Measurements from ENCODE around the gene NTRK1.

The NTRK1 gene

DNA sequence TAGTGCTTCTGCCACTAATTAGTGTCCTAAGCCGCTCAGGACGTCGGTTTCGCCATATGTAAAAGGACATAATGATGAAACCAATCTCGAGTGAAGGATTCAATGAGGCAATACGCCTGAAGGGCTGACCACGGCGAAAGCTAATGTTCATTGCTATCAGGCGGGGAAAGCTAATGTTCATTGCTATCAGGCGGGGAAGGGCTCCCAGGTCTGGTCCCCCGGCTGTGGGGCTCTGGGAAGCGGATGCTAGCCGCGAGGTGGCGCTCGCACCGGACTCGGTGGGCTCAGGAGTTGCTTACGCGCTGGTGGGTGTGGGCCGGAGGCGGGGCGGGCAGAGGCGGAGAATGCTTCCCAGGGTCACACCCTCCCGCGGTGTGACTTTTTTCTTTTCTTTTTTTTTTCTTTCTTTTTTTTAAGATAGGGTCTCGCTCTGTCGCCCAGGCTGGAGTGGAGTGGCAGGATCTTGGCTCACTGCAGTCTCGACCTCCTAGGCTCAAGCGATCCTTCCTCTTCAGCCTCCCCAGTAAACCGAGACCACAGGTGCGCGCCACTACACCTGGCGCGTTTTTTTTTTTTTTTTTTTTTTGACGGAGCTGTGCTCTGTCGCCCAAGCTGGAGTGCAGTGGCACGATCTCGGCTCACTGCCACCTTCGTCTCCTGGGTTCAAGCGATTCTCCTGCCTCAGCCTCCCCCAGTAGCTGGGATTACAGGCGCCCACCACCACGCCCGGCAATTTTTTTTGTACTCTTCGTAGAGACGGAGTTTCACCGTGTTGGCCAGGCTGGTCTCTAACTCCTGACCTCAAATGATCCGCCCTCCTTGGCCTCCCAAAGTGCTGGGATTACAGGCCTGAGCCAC lies 31.8 kb downstream of the NTRK1 start:
- TF ChIP-seq TAF1 (IDR thresholded peaks at IDR 0.05; ENCODE audit: low read depth, low read length) (no peak), POU2F2 (IDR thresholded peaks at IDR 0.05; ENCODE audit: low read depth, low read length) (no peak)
- peak; percentile 86 for DNase-seq (ENCODE audit: insufficient read length, low spot score)
- FAIRE-seq: no peak

DNA sequence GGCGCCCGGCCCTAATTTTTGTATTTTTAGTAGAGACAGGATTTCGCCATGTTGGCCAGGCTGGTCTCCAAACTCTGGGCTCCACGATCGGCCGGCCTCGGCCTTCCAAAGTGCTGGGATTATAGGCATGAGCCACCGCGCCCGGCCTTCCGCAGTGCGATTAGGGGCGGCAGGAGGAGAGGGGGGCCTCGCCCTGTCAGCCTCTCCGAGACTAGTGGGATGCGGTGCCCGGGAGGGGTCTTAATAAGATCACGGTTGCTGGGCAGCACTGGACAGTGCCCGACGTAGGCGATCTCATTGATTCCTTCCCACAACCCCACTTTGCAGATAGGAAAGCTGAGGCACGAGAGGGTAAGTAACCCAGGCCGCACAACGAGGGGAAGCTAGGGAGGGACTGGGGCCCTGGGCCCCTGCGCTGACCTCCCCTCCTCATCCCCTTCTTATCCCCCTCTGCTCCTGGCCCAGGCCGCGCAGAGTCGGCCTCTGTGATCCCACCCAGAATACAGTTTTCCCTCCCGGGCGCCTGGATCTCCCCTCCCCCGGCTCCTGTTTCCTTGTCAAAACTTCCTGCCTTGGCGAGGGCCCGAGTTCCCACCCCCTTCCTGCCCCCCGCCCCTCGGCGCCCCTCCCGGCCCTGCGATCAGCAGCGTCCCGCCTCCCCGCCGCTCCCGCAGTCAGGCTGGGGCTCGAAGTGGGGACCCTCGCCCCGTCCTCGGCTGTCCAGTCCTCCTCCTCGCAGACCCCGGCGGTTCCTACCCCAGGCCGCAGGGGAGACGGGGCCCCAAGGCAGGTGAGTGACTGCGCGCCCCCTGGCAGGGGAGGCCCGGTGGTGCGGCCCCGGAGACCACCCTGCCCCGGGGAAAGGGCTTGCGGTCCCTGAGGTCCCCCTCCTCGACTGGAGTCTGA lies 32.6 kb downstream of the NTRK1 start, which contains the start of gene PEAR1:
TSS of gene PEAR1 (plus strand) at position 671 of the 906 bp plus-strand sequence. CDS start 10,209 bp downstream, outside the sequence.
- FAIRE-seq: no peak
- TF ChIP-seq SPI1 (IDR thresholded peaks at IDR 0.05; ENCODE audit: low read depth, low read length): no peak
- no peak for TF ChIP-seq PAX5 (IDR thresholded peaks at IDR 0.05; ENCODE audit: insufficient read depth, low read length, severe bottlenecking)
- TF ChIP-seq TAF1 (IDR thresholded peaks at IDR 0.05; ENCODE audit: low read depth, low read length): no peak
- no peak for TF ChIP-seq POU2F2 (IDR thresholded peaks at IDR 0.05; ENCODE audit: low read depth, low read length)
- no peak for TF ChIP-seq POLR2AphosphoS5 (IDR thresholded peaks at IDR 0.05; ENCODE audit: low read depth, low read length)
- TF ChIP-seq POLR2A (IDR thresholded peaks at IDR 0.05; ENCODE audit: low read depth, low read length): no peak
- no peak for DNase-seq (ENCODE audit: insufficient read length, low spot score)

DNA sequence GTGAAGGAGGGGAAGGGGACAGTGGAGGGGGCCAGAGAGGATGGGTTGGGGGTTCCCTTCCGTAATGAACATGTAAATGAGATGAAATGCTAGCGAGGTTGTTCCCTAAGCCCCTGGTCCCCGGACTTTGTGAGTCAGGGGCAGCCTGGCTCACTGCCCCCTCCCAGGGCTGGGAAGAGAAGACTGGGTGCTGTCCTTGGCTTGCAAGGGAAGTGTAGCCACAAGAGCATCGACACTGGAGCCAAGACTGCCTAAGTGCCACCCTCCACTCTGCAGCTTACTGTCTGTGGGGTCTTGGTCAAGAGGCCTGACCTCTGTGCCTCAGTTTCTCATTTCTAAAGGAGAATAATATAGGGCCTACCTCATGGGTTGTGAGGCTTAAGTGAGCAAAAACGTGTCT lies 33.3 kb downstream of the NTRK1 start:
- FAIRE-seq (no peak), DNase-seq (ENCODE audit: insufficient read length, low spot score) (no peak)
- no peak for TF ChIP-seq PAX5 (IDR thresholded peaks at IDR 0.05; ENCODE audit: insufficient read depth, low read length, severe bottlenecking)
- no peak for TF ChIP-seq POU2F2 (IDR thresholded peaks at IDR 0.05; ENCODE audit: low read depth, low read length)
- TF ChIP-seq POLR2AphosphoS5 (IDR thresholded peaks at IDR 0.05; ENCODE audit: low read depth, low read length): no peak
- no peak for TF ChIP-seq POLR2A (IDR thresholded peaks at IDR 0.05; ENCODE audit: low read depth, low read length)
- TF ChIP-seq SPI1 (IDR thresholded peaks at IDR 0.05; ENCODE audit: low read depth, low read length): no peak
- no peak for TF ChIP-seq TAF1 (IDR thresholded peaks at IDR 0.05; ENCODE audit: low read depth, low read length)

DNA sequence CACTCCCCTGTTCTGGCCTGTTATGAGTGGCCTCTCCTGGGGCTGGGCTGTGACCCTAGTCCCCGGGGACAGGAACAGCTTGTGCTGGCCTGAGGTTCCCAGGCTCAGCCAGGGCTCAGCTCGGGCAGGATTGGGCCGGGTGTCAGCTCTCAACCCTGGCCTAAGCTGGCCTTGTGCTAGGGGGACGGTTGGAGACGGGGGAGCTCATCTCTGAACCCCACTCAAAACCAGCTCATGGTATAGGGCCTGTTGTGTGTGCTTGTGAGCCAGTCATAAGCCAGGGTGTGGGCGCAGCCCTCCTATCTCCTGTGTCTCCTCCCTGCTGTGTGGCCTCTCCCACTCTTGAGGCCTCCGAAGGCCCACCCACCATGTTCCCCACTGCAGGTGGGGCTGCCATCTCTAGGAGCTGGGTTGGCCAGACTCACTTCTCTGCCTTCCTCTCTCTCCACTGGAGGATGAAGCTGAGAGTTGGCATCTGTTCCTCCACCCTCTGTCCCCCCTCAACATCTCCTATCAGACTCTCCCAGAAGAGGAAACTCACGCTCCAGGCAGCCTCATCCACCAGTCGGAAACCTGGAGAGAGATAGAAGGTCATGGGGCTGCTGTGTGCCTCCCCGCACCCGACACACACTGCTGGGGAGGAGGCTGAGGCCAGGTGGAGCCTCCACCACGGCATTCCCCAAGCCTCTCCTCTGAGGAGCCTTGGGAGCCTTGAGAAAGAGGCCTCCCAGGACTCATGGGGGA lies 34.2 kb downstream of the NTRK1 start:
- no peak for TF ChIP-seq TAF1 (IDR thresholded peaks at IDR 0.05; ENCODE audit: low read depth, low read length)
- TF ChIP-seq PAX5 (IDR thresholded peaks at IDR 0.05; ENCODE audit: insufficient read depth, low read length, severe bottlenecking): no peak
- no peak for TF ChIP-seq POLR2A (IDR thresholded peaks at IDR 0.05; ENCODE audit: low read depth, low read length)
- TF ChIP-seq POLR2AphosphoS5 (IDR thresholded peaks at IDR 0.05; ENCODE audit: low read depth, low read length): no peak
- DNase-seq (ENCODE audit: insufficient read length, low spot score): no peak
- no peak for FAIRE-seq

DNA sequence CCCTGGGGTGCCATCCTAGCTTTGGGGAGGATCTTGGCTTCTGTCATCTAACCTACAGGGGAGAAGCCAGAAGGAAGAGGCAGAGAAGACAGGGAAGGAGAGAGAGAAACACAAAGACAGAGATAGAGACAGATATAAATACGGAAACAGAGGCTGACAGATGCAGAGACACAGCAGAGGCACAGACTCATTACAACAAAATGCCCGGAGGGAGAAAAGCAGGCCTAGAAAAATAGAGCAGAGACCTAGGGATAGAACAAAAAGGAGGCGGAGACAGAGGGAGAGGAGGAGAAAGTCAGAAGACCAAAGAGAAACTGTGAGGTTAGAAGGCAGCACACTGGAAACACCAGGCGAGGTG lies 34.8 kb downstream of the NTRK1 start:
- TF ChIP-seq POLR2A (IDR thresholded peaks at IDR 0.05; ENCODE audit: low read depth, low read length) (no peak), SPI1 (IDR thresholded peaks at IDR 0.05; ENCODE audit: low read depth, low read length) (no peak), POLR2AphosphoS5 (IDR thresholded peaks at IDR 0.05; ENCODE audit: low read depth, low read length) (no peak), POU2F2 (IDR thresholded peaks at IDR 0.05; ENCODE audit: low read depth, low read length) (no peak), PAX5 (IDR thresholded peaks at IDR 0.05; ENCODE audit: insufficient read depth, low read length, severe bottlenecking) (no peak), TAF1 (IDR thresholded peaks at IDR 0.05; ENCODE audit: low read depth, low read length) (no peak)
- DNase-seq (ENCODE audit: insufficient read length, low spot score) (no peak), FAIRE-seq (no peak)

DNA sequence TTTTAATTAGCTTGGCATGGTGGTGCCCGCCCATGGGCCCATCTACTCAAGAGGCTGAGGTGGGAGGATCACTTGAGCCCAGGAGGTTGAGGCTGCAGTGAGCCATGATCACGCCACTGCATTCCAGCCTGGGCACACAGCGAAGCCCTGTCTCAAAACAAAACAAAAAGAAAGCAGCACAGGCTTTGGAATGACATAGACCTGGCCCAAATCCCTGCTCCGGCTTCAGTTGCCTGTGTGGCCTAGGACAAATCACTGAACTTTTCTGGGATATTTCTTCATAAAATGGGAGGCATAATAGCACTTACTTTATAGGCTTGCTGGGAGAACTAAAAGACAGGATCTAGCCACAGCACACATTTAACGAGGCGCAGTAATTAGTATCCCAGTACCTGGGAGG lies 35.3 kb downstream of the NTRK1 start:
- DNase-seq (ENCODE audit: insufficient read length, low spot score) (no peak), FAIRE-seq (no peak)
- TF ChIP-seq POU2F2 (IDR thresholded peaks at IDR 0.05; ENCODE audit: low read depth, low read length): no peak
- no peak for TF ChIP-seq SPI1 (IDR thresholded peaks at IDR 0.05; ENCODE audit: low read depth, low read length)
- no peak for TF ChIP-seq POLR2A (IDR thresholded peaks at IDR 0.05; ENCODE audit: low read depth, low read length)
- no peak for TF ChIP-seq PAX5 (IDR thresholded peaks at IDR 0.05; ENCODE audit: insufficient read depth, low read length, severe bottlenecking)
- TF ChIP-seq POLR2AphosphoS5 (IDR thresholded peaks at IDR 0.05; ENCODE audit: low read depth, low read length): no peak
- TF ChIP-seq TAF1 (IDR thresholded peaks at IDR 0.05; ENCODE audit: low read depth, low read length): no peak

DNA sequence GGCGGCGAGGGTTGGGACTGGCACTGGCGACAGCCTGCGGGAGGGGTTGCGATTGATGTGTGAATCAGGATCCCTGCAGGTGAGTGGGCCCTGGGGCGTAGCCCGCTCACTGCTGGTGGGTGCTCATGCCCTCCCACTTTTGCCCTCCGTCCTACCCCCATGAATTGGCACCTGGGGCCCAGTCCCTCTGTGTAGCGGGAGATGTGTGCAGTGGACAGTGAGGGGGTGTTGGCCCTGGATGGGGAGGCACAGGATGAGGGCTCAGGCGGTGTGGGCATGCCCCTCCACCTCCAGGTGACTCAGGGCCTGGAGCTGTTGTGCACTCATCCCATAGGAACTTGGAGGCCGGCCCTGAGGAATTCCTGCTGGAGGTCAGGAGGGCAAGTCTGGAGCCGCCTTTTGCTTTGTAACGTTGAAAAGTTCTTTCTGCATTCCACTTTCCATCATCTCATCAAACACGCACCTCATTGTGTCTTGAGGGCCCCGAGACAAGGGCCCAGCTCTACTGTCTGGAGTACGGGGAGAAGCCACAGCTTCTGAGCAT lies 35.9 kb downstream of the NTRK1 start:
- no peak for FAIRE-seq
- no peak for DNase-seq (ENCODE audit: insufficient read length, low spot score)

DNA sequence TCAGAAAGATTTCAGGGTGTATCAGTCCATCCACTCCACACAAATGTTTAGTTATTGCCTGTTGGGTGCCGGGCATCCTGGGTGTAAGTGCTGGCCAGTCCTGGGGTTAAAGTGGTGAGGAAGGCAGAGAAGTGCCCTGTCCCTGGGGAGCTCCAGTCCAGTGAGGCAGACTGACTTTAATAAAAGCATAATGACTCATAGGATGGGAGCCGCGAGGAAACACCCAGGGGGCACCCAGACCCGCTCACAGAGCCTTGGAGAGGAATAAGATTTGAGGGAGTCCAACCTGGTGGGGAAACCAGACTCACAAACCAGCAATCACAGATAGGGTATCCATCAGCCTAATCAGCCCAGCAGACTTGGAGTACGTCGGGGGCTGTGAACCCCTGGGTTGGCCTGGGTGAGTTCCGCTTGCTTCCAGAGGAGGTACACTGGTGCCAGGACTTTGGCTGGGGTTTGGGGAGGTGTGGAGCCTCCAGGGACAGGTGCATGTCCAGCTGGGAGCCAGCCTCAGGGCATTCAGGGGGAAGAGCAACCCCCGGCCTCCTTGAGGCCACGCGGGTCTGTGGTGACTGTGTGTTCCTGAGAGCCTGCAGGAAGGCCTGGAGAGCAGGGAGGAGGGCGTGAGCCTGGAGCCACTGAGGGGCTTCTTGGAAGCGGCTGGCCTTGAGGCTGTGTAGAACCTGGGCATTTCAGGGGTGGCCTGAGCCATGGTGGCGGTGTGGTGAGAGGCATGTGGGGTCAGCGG lies 36.6 kb downstream of the NTRK1 start:
- TF ChIP-seq TAF1 (IDR thresholded peaks at IDR 0.05; ENCODE audit: low read depth, low read length) (no peak), POLR2AphosphoS5 (IDR thresholded peaks at IDR 0.05; ENCODE audit: low read depth, low read length) (no peak), PAX5 (IDR thresholded peaks at IDR 0.05; ENCODE audit: insufficient read depth, low read length, severe bottlenecking) (no peak), POU2F2 (IDR thresholded peaks at IDR 0.05; ENCODE audit: low read depth, low read length) (no peak), POLR2A (IDR thresholded peaks at IDR 0.05; ENCODE audit: low read depth, low read length) (no peak), SPI1 (IDR thresholded peaks at IDR 0.05; ENCODE audit: low read depth, low read length) (no peak)
- no peak for FAIRE-seq
- DNase-seq (ENCODE audit: insufficient read length, low spot score): no peak

More for the DNA sequence above, 35.9 kb downstream of the NTRK1 start:
- TF ChIP-seq POU2F2 (IDR thresholded peaks at IDR 0.05; ENCODE audit: low read depth, low read length) (no peak), POLR2AphosphoS5 (IDR thresholded peaks at IDR 0.05; ENCODE audit: low read depth, low read length) (no peak), TAF1 (IDR thresholded peaks at IDR 0.05; ENCODE audit: low read depth, low read length) (no peak), POLR2A (IDR thresholded peaks at IDR 0.05; ENCODE audit: low read depth, low read length) (no peak), PAX5 (IDR thresholded peaks at IDR 0.05; ENCODE audit: insufficient read depth, low read length, severe bottlenecking) (no peak), SPI1 (IDR thresholded peaks at IDR 0.05; ENCODE audit: low read depth, low read length) (no peak)

Measured in GM12891 (cell line).